Measurements from ENCODE around the gene SLC6A13. TPM values are rescaled to one million over a fixed set of nuclear protein-coding genes. Genes with fewer than 3 reads are reported as not detected.

The SLC6A13 gene
- total and polyA plus RNA-seq, 2 donors (not counting 3 experiments of a cell fraction or from before 2014, with no cell fraction given): 0.14 TPM; not detected in 1

GRCh38 chr12:223841-224240 lies 38.8 kb downstream of the SLC6A13 start:
- no peaks in the 10 kb centered on the region for H3K79me2 ChIP-seq (ENCODE audit: control insufficient read depth, insufficient read depth, low read length)
- no peaks in the 10 kb centered on the region for H3K4me1 ChIP-seq (ENCODE audit: control insufficient read depth, extremely low read depth, insufficient read depth, low read length)
- ChIA-PET CTCF (interaction anchor here (1.0 kb wide), 1 partner anchor 24 kb away, joined by 3 read pairs; no protein-coding TSS in a partner anchor), POLR2A (no interaction called here)
- H3K4me2 ChIP-seq (ENCODE audit: insufficient read depth, low read length): no peak overlapping the region
- H3K27ac ChIP-seq (ENCODE audit: insufficient read depth, low read depth, low read length): no peak overlapping the region
- no peaks in the 10 kb centered on the region for H3K9me3 ChIP-seq (replicated peaks; ENCODE audit: control insufficient read depth, insufficient read depth, low read length)
- H3K36me3 ChIP-seq (ENCODE audit: control insufficient read depth in 2 of 2, extremely low read depth in 1 of 2, insufficient read depth in 2 of 2, low read length in 2 of 2): no peaks in the 10 kb centered on the region
- H3K9ac ChIP-seq (replicated peaks; ENCODE audit: extremely low read depth, insufficient read depth, low read length): no peak overlapping the region
- peaks cover 0 to 2% of the 10 kb centered on the region in 2 experiments for H3K27me3 ChIP-seq (ENCODE audit: control insufficient read depth in 2 of 2, insufficient read depth in 2 of 2, low read length in 2 of 2)
- TF ChIP-seq EZH2 (IDR thresholded peaks at IDR 0.05; ENCODE audit: borderline replicate concordance, low read depth, low read length, severe bottlenecking): no peak
- no peak for TF ChIP-seq MAX (IDR thresholded peaks at IDR 0.05; ENCODE audit: insufficient read depth, insufficient read length)
- TF ChIP-seq MYC (IDR thresholded peaks at IDR 0.05; ENCODE audit: low read depth, low read length): no peak
- TF ChIP-seq FOS (IDR thresholded peaks at IDR 0.05; ENCODE audit: borderline replicate concordance, insufficient read depth, low read length): no peak
- no peak for TF ChIP-seq POLR2AphosphoS5 (IDR thresholded peaks at IDR 0.05; ENCODE audit: insufficient read depth, low read depth, low read length)
- TF ChIP-seq CTCF (IDR thresholded peaks at IDR 0.05; ENCODE audit: extremely low read depth in 1 of 2, insufficient read depth in 1 of 2, low read depth in 1 of 2, low read length in 2 of 2): no peak
- no peak for TF ChIP-seq GATA2 (IDR thresholded peaks at IDR 0.05; ENCODE audit: insufficient read depth, insufficient read length, low read depth, low read length)
- no peak for TF ChIP-seq JUN (IDR thresholded peaks at IDR 0.05; ENCODE audit: borderline replicate concordance, insufficient read depth, insufficient read length, low read depth)
- no peak for TF ChIP-seq POLR2A (IDR thresholded peaks at IDR 0.05; ENCODE audit: low read depth, low read length)
- no TSS peak for BruUV-seq (replicated peaks)
- dilution Hi-C loops (cut with MboI; ENCODE audit: extremely low pct_ligation_motif_present, low sequenced_read_pairs): no loop called here
- no peaks in the 10 kb centered on the region for H3K9me1 ChIP-seq (replicated peaks; ENCODE audit: control insufficient read depth, extremely low read depth, insufficient read depth, low read length)
- H2AFZ ChIP-seq (ENCODE audit: low read depth, low read length): no peak overlapping the region
- DNase-seq (ENCODE audit: low read depth, low spot score) (no peak), FAIRE-seq (no peak)
- no peaks in the 10 kb centered on the region for H4K20me1 ChIP-seq (replicated peaks; ENCODE audit: control insufficient read depth, extremely low read depth, insufficient read depth, low read length)
- intact Hi-C loops (cut with micrococcal nuclease): no loop called here
- no peak overlapping the region for H3K4me3 ChIP-seq (replicated peaks in 1 of 3; ENCODE audit: insufficient read depth in 1 of 3, low read depth in 1 of 3, low read length in 3 of 3)

Data from endothelial cell of umbilical vein (primary cell).